Stimulated activated naive CD4-positive, alpha-beta T cell treated with Interleukin-2 at 50 U/mL for 16 hours (primary cell): ENCODE data around the gene ARID1A.

Source experiments
- DNase-seq: peaks from one replicate; lab custom pipeline; 2025; lab: John Stamatoyannopoulos, UW

Gene ARID1A

DNA sequence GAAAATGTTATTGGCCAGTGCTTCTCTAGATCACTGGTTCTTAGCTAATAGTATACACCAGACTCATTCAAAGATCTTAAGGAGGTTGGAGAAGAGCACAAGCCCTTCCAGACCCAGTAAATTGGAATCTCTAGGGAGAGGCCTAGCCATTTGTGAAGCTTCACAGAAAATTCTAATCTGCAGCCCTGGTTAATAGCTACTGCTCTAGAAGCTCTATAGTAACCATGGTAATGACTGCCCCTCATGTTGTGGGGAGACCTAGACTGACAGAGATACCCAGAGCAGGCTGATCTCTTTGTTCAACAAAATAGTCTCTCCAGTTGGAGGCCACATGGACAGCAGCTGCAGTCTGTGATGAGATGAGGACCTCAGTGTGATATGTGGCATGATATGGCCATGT is 31.7 kb downstream of the ARID1A start:
- DNase-seq, result no peak

DNA sequence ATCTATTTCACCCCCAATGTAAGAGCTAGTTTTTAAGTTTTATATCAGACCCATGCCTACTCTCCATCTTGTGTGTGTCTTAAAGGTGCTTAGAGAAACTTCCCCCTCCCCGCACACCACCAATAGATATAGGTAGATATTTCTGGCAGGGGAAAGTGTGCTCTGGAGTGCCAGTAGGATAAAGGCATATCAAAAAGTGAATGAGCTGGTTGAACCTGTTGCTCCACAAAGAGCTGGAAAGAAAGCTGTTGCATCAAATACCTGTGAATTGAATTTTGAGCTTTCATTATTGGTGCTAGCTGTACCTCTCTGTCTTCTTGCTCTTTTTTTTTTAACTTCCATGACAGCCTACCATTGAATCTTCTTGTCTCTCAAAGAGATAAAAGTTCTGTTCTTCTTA is 32.8 kb downstream of the ARID1A start:
- no peak for DNase-seq

DNA sequence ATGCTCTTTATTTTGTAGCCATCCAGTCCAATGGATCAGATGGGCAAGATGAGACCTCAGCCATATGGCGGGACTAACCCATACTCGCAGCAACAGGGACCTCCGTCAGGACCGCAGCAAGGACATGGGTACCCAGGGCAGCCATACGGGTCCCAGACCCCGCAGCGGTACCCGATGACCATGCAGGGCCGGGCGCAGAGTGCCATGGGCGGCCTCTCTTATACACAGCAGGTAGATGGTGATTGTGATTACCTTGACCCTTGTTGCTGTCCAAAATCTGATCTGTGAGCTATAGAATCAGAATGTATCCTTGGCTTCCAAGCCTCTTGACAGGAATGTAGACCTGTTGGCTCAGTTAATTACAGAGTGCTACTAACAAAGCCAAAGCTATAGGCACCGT is 33.8 kb downstream of the ARID1A start:
- no peak for DNase-seq

DNA sequence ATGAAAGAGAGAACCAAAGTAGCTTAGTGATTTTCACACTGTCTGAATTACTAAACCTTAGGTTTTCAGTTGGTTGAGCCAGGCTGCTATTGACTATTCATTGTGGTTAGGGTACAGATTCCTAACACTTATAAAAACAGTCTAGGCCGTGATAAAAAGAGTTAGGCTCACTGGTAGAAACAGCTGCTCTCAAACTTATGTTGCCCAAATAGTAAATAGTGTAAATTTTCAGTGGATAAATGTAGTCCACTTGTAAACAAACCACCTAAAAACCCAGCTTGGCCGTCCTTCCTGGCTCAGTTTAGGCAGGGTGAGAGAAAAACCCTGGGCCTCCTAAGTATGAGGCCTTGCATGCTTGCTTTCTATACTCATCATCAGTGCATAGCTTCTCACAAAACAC is 34.9 kb downstream of the ARID1A start:
- no peak for DNase-seq

DNA sequence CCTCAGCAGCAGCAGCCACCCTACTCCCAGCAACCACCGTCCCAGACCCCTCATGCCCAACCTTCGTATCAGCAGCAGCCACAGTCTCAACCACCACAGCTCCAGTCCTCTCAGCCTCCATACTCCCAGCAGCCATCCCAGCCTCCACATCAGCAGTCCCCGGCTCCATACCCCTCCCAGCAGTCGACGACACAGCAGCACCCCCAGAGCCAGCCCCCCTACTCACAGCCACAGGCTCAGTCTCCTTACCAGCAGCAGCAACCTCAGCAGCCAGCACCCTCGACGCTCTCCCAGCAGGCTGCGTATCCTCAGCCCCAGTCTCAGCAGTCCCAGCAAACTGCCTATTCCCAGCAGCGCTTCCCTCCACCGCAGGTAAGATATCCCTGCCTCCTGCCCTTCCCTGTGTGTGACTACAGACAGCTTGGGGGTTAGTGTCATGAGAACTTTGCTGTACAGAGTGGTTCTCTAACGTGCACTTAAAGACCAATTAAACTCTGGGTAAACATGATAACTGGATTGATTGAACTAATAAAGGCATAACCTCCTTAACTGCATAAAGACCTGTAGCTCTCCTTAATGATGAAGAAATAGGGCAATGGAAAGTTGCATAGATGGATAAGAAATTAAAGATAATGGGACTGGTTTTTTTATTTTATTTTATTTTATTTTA is 35.6 kb downstream of the ARID1A start:
- DNase-seq, result no peak

DNA sequence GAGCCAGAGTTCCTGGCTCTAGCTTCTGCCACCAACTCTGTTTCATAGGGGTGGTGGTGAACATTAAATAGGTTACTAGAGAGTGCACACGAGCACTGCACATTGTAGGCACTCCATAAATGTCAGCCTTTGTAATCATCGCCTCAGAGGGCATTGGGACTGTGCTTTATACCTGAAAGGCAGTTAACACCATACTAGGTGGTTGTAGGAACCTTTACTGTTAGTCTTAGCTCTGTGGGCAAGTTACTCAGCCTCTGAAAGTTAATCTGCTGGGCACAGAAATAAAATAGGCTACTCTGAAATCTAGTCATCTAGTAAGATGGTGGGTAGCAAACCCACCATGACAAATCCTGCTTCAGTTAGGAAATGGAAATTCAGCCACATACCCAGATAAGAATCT is 37.6 kb downstream of the ARID1A start:
- DNase-seq, result no peak

DNA sequence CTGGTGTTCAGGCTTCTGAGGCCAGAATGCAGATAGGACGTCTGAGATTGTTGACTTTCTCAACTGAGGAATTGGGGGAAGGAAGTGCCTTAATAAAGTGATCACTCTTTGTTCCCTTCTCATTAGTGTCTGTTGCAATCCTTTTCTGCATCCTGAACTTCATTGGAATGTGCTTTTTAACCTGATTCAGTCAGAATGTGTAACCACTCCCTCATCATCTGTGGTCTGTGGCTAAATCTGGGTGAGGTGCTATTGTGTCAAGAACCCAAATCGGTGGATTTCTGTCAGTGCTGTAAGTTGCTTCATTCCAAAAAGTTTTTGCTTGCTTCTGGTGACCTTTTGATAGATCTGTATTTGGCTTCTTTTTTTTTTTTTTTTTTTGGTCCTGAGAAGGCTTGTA is 38.2 kb downstream of the ARID1A start:
- no peak for DNase-seq

DNA sequence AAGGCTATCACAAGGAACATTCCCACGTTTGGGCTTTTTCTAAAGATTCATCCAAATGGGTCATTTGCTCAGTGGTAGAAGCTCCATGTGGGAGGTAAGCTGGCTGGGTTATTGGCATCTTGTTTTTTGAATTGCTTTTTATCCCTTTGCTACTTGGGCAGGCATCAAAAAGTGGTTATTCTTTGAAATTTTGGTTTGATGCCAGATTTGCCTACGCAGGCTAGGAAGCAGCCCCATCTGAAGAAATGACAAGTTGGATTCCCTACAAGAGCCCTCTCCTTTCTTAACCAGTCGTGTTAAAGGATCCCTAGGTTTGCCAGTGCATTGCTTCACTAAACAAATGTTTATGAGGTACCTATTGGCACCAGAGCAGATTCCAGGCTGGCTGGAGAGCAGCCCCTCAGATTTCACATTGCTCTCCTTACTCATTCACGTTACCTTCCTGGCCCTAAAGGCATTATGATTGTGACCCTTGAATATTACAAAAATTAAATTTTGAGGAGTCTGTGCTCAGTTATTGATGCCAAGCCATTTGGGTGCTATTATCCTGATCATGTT is 38.8 kb downstream of the ARID1A start:
- DNase-seq, result no peak

DNA sequence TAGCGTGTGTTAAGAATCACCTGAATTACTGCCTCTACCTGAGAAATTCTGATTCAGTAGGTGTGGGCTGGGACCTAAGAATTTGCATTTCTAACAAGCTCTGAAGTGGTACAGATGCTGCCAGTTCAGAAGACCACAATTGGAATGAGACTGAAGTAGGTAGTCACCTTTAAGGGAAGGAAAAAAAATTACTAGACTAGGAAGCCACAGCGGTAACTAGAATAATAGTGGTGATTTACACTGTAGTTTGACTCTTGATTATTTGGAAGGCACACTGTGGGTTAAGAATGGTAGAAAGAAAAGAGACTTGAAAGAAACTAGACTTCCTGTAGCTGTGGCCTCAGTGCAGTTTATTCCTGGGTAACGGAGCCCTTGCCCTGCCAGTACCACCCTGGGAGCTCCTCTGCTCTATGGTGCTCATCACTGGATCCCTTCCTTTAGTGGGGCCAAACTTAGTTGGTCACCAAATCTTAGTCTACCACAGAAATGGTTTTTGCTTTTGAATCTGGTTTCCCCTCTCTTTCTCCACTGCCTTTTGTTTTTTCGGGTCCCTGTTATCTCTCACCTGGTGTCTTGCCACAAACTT is 43.6 kb downstream of the ARID1A start:
- no peak for DNase-seq

DNA sequence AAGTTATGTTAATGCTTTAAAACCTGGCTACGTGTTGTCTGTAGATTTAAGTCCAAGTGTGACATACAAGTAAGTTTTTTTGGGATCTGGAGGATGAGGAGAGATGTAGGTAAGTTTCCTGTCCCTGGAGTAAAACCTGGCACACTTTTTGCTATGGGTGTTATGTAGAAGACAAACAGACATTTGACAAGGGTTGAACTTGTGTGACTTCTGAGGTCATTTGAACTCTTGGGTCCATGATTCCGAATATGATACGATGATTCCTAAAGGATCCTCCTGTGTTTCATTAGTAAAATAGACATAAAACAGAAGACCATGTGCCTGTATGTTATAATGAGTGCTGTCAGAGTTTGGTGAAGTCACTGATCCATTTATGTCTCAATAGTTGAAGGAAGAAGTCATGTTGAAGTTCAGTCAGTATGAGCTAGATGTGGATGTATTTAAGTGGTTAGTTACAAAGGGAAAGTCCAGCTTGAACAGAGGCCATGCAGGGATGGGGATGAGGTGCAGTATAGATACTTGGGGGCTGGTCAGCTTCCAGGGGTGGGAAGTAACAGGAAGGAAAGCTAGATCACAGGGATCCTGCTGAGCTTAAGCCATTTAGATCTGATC is 44.3 kb downstream of the ARID1A start:
- no peak for DNase-seq

DNA sequence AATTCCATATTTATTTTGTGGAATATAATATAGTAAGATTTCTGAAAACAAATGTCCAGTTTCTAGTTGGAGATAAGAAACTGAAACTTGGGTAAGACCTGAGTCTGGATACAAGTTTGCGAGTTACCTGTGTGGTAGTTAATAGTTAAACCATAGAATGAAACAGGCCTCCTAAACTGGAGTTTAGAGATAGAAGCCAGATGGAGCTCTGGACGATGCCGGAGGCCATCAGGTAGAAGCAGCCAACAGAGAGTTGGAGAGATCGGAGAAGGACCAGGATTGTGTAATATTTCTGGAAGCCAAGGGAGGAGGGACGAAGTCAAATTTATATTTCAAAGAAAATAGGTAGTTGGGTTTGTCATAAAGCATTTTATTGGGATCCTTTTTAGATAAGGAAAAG is 45.1 kb downstream of the ARID1A start:
- DNase-seq, result no peak

DNA sequence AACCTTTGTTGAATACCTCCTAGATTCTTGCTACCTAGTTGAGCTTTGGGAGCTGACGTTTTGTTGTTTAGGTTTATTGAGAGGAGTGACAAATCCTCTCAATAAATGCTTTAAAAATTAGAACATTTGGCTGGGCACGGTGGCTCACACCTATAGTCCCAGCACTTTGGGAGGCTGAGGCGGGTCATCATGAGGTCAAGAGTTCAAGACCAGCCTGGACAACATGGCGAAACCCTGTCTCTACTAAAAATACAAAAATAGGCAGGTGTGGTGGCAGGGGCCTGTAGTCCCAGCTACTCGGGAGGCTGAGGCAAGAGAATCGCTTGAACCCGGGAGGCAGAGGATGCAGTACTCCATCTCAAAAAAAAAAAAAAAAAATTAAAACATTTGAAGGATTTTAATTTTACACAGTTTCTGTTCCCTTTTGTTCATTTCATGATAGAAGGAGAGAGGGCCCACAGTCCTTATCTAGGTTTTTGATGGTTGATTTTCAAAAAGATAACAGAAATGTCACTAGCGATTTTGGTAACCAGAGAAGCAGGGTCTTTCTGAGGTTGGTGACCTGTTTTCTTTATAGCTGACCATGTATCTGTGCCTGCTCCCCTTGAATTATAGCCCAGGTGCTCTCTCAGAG is 47.7 kb downstream of the ARID1A start:
- no peak for DNase-seq

DNA sequence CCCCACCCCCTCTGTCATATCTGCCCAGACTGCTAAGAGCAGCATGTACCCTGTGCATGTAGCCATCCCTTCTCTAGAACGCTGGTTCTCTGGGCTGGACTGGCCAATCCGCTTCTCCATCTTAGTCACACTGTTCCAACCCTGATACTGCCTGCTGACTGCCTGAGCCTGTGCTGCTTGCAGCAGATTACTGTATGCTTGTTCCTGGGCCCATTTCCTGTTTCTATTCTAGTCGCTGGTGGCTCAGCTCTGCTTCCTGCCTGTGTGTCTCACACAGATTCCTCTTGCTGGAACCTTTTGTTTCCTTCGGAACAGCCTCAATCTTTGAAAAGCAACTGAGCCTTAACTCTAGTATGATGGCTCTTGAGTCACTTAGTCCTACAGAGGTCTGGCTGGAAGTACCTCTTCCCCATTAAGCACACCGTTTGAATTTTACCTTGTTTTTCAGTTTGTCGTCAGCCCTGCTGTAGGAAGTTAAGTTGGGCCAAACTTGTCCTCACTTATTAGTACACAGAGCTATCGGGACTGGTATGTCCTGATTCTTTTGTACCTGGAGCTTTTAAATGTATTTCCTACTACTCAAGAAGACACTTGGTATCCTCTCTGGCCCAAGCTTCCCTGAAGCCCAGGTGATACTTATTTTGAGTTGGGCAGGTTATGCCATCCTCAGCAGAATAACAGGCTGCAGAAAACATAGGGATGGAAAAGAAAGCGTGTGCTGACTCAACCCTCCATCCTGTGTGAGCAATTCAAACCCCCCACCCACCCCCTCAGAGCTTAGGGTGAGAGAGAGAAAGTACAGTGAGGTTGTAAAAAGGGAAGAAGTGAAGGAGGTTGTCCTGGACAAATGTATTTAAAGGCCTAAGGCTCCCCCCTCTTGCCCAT is 48.5 kb downstream of the ARID1A start:
- DNase-seq, result peak; percentile 76

DNA sequence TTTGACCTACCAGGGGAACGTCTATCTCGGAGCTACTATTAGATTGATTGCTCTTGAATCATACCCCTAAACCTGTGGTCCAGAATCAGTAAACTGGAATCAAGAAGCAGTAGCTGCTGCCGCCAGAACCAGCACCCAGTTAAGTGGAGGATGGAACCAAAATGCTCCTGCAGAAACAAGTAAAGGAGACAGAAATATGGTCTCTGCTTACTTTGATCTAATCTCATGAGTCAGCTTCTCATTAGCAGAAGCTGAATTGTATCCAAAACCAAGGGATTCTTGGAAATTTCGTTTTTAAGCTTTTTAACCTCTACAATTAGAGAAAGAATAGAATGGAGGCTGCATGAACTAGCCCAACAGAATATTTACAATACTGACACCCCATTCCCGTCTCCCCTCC is 49.4 kb downstream of the ARID1A start:
- DNase-seq, result no peak

DNA sequence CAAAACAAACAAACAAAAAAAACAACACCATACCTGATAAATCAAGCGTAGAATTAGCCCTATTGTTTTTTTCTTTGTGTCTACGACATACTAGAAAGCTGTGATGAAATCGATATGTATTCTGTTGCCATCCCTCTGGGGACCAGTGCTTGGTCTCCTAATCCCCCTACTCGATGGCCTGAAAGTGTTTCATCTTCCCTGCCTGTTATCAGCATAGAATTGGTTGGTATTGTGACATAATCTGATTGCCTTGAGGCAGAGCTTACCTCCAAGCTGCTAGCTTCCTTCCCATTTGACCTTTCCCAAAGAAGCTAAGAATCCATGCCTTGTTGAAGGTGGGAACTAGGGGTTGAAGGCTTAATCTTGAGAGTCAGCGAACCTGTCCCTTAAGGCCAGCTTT is 51.2 kb downstream of the ARID1A start:
- DNase-seq, result no peak

DNA sequence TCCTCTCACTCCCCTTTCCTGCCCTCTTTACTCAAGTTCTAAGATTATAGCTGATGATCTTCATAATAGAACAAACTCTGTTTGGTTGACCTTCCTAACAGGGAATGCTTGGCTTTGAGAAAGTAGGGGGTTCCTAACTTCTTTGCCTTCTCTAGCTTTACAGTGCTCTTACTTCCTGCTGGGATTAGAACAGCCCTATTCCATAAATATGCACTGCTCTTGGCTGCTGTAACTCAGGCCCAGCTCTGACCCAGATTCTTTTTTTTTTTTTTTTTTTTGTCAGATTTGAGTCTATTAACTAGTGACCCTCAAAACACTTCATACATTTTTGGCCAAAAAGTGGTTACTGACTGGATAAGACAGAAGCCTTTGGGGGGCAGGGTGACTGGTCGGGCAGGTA is 52.5 kb downstream of the ARID1A start:
- DNase-seq, result no peak

DNA sequence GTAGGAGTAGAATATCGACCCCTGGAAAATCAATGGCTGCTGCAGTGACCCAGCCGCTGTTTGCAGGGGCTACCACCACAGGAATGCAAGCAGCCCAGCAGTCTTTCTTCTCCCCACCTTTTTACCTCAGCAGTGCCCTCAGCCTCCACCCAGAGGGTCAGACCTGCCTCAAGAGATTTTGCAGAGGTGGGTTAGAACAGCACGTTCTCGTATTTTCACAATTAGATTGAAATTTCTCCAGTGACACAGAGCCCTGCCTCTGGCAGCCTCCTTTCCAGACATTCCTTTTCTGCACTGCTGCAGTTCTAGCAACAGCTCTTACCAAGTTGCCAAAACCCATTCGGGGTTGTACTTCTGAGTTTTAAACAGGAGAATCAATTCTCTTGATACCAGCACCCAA is 53.6 kb downstream of the ARID1A start:
- no peak for DNase-seq

DNA sequence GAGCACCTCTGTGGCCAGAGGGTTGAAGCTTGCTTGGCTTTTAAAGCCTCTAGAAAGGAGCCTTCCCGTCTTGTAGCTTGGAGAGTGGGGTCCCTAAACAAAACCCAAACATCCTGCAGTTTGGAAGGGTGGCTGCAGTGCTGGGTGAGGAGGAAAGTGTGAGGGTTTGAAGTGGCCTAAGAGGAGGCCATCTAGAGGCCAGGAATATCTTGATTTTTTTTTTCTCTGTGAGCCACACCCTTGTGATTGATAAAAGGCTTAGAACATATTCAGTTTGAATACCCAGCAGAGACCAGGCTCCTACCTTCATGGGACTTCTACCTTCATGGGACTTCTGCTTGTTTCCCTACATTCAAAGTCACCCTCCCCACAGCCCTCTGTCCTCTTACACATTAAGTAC is 54.6 kb downstream of the ARID1A start:
- DNase-seq, result no peak

DNA sequence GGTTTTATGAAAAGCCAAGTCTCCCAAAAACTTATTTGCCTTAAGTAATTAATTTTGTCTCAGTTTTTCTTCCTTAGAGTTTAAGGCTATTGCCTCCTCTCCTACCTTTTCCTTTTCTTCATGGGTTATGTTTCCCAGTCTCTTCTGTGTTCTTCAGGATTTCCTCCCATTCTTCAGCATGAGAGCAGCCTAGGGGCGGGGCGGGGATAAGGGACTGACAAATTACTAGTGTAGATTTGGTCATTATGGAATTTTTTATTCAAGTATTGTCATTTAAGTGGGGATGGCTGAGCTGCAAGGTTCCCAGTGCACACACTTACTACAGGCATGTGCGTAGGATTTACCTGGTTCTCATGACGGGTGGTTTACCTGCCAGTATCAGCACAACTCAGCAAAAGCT is 56.7 kb downstream of the ARID1A start:
- no peak for DNase-seq

DNA sequence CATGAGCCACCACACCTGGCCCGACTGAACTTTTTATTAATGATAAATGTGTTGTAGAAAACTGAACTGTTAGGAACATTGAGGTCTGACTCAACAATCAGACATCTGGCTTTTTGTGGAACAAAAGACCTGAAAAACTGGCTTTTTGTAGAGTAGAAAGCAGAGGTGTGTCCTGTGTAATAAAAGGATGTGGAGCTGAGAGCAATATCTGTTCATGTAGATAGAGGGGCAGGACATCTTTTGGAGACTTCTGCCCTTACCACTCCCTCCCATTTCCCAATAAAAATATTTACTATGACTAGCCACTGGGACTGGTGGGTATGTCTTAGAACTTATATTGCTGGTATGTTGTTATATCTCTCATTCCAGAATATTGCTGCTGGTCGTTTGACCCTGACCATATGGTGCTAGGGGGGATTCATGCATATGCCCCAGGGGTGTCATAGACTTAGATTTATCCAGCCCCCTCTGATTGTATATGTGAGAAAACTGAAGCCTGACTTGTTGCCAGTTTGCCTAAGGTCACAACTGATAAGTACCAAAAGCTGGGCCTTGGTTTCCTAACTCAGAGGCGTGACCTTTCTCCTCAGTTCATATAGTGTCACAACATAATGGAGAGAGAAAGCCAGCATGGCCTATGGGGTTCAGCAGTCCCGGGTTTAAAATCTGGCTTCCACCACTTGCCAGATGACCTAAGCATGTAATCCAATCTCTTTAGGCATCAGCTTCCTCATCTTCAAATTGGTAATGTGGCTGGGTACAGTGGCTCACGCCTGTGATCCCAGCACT is 58.5 kb downstream of the ARID1A start:
- DNase-seq, result no peak

DNA sequence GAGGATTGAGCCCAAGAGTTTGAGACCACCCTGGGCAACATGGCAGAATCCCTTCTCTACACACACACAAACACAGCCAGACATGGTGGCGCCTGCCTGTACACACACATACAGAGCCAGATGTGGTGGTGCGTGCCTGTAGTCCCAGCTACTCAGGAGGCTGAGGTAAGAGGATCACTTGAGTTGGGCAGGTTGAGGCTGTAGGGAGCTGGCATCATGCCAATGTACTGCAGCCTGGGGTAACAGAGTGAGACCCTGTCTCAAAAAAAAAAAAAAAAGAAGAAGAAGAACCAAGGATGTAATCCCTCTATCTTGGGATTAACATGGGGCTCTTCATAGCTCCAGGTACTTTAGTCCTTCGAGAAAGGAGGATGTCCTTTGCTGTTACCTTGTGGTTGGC is 62.5 kb downstream of the ARID1A start:
- no peak for DNase-seq
